Cardiac muscle cell (in vitro differentiated cells and primary cell): ENCODE data around the gene UQCR10. TPM values are rescaled to one million over a fixed set of nuclear protein-coding genes. Genes with fewer than 3 reads are reported as not detected.
"Not testable (repeated sequence)": the region's sequence is repeated elsewhere in the genome, so short reads cannot be mapped to it uniquely, and the experiment has no call there.

Experiments used
- DNase-seq, 2 donors: peaks; one replicate each; pipeline versions ENCODE4 v3.0.0 to v3.0.0-alpha.2; 2010 to 2017; ENCODE audit warnings: low read depth in 1 of 2, low spot score in 1 of 2
- H3K27ac ChIP-seq: fragments of 200-600 bp; sonication (generic); 2 replicates; pipeline ENCODE4 v1.5.1; 2016
- H3K27me3 ChIP-seq: fragments of 200-600 bp; sonication (generic); 2 replicates; pipeline ENCODE4 v1.6.0; 2016; ENCODE audit warnings: control low read depth
- H3K36me3 ChIP-seq: fragments of 200-600 bp; sonication (generic); 2 replicates; pipeline ENCODE4 v1.5.1; 2016; ENCODE audit warnings: control low read depth
- H3K4me1 ChIP-seq: fragments of 200-600 bp; sonication (generic); 2 replicates; pipeline ENCODE4 v1.8.1; 2017; ENCODE audit warnings: low read depth, mild to moderate bottlenecking, mixed run types
- H3K4me3 ChIP-seq: fragments of 200-600 bp; sonication (generic); 2 replicates; pipeline ENCODE4 v1.5.1; 2016; ENCODE audit warnings: mild to moderate bottlenecking
- H3K9me3 ChIP-seq: fragments of 200-600 bp; sonication (generic); 2 replicates; pipeline ENCODE4 v1.5.1; 2017; ENCODE audit warnings: low read depth, mild to moderate bottlenecking, control low read depth
- CTCF ChIP-seq: IDR thresholded peaks from 2 replicates; pipeline ENCODE4 v1.5.1; 2012; ENCODE audit warnings: low read depth, mild to moderate bottlenecking, low read length
- polyA plus RNA-seq: library from polyadenylated mRNA; unstranded; fragments of >200 nt; fragmentation: Nextera tagmentation; extraction: Ambion mirVana; gene quantifications from 2 replicates; pipeline ENCODE4 v1.2.1, GENCODE V29; 2016
- total RNA-seq: library from RNA; depleted of rRNA; stranded (reverse); fragments of >200 nt; gene quantifications from 2 replicates; pipeline ENCODE4 v1.2.3, GENCODE V29; 2016

Gene UQCR10
- total and polyA plus RNA-seq, 2 experiments from 2014 or later: 107 to 613 TPM

GRCh38 chr22:29751669-29752068 lies 15.5 kb upstream of the UQCR10 start:
- H3K27me3 ChIP-seq: no peaks in the 10 kb centered on the region
- no peaks in the 10 kb centered on the region for H3K4me1 ChIP-seq
- H3K4me3 ChIP-seq: no peak overlapping the region
- DNase-seq: no peak
- H3K9me3 ChIP-seq: no peaks in the 10 kb centered on the region
- H3K36me3 ChIP-seq: no peaks in the 10 kb centered on the region
- H3K27ac ChIP-seq: no peak overlapping the region
- no peak for TF ChIP-seq CTCF

- no peak for DNase-seq
- Histone ChIP-seq H3K4me3 (no peak overlapping the region), H3K27ac (no peak overlapping the region), H3K9me3 (no peaks in the 10 kb centered on the region), H3K4me1 (peaks cover 4% of the 10 kb centered on the region), H3K36me3 (no peaks in the 10 kb centered on the region), H3K27me3 (no peaks in the 10 kb centered on the region)
- no peak for TF ChIP-seq CTCF
Measured at GRCh38 chr22:29753808-29754657, 13.1 kb upstream of the UQCR10 start.

- H3K36me3 ChIP-seq, H3K4me3 ChIP-seq, H3K4me1 ChIP-seq, H3K27ac ChIP-seq, H3K27me3 ChIP-seq, DNase-seq, H3K9me3 ChIP-seq: not testable (repeated sequence)
Measured at GRCh38 chr22:29754658-29755395, 12.3 kb upstream of the UQCR10 start.

GRCh38 chr22:29755889-29756288 lies 11.3 kb upstream of the UQCR10 start:
- Histone ChIP-seq H3K27ac (no peak overlapping the region), H3K36me3 (no peaks in the 10 kb centered on the region), H3K27me3 (no peaks in the 10 kb centered on the region), H3K4me1 (peaks cover 6% of the 10 kb centered on the region), H3K4me3 (no peak overlapping the region), H3K9me3 (no peaks in the 10 kb centered on the region)
- no peak for DNase-seq
- no peak for TF ChIP-seq CTCF

GRCh38 chr22:29756341-29756740 lies 10.8 kb upstream of the UQCR10 start:
- Histone ChIP-seq H3K9me3 (no peaks in the 10 kb centered on the region), H3K27me3 (no peaks in the 10 kb centered on the region), H3K4me1 (peaks cover 6% of the 10 kb centered on the region), H3K36me3 (no peaks in the 10 kb centered on the region), H3K4me3 (no peak overlapping the region), H3K27ac (no peak overlapping the region)
- no peak for TF ChIP-seq CTCF
- DNase-seq: no peak

GRCh38 chr22:29757096-29757495 lies 10.1 kb upstream of the UQCR10 start:
- no peak for DNase-seq
- TF ChIP-seq CTCF: no peak
- no peaks in the 10 kb centered on the region for H3K9me3 ChIP-seq
- no peaks in the 10 kb centered on the region for H3K27me3 ChIP-seq
- H3K27ac ChIP-seq: no peak overlapping the region
- H3K4me3 ChIP-seq: no peak overlapping the region
- peaks cover 6% of the 10 kb centered on the region for H3K4me1 ChIP-seq
- no peaks in the 10 kb centered on the region for H3K36me3 ChIP-seq
